Body of pancreas (tissue), 4 donors: ENCODE results near the gene SENP8.

Source experiments
- CTCF ChIP-seq, 7 experiments: fragments of 450-650 bp in 4 of 7; fragments of 200-600 bp in 3 of 7; sonication (generic) in 3 of 7; IDR thresholded peaks; one replicate each; pipeline ENCODE4 v1.5.1; 2016 to 2019; ENCODE audit warnings: antibody characterized with exemption in 7 of 7
- POLR2A ChIP-seq, 3 donors: fragments of 450-650 bp; IDR thresholded peaks; one replicate each; pipeline ENCODE4 v1.6.1; 2016; ENCODE audit warnings: antibody characterized with exemption in 3 of 3, mild to moderate bottlenecking in 2 of 3

GRCh38 chr15:72155635-72156616 is 37.7 kb downstream of the SENP8 start:
- TF ChIP-seq CTCF (IDR thresholded peaks at IDR 0.05), result peak; percentile 62 to 93 (median 89)
- no peak for TF ChIP-seq POLR2A (IDR thresholded peaks at IDR 0.05)
